ENCODE results near the gene DYNC1H1.
A peak's percentile ranks its signal among the peaks of the same experiment; 100 is the strongest.

Gene DYNC1H1

GRCh38 chr14:102088012-102088792 lies 123.8 kb downstream of the DYNC1H1 start:
- peak; percentile 61 to 68 for DNase-seq (ENCODE audit: low read depth in 2 of 2)

GRCh38 chr14:102089621-102090343 lies 125.4 kb downstream of the DYNC1H1 start:
- no peak for DNase-seq (ENCODE audit: low read depth in 2 of 2)

- DNase-seq (ENCODE audit: low read depth in 2 of 2) = no peak
These were observed 126.3 kb downstream of the DYNC1H1 start for GRCh38 chr14:102090713-102091112.

GRCh38 chr14:102092806-102093205 lies 128.4 kb downstream of the DYNC1H1 start:
- DNase-seq (ENCODE audit: low read depth in 2 of 2) = no peak

GRCh38 chr14:102094101-102094500 lies 129.7 kb downstream of the DYNC1H1 start:
- DNase-seq (ENCODE audit: low read depth in 2 of 2) = no peak

- no peak for DNase-seq (ENCODE audit: low read depth in 2 of 2)
These were observed 131.0 kb downstream of the DYNC1H1 start for GRCh38 chr14:102095231-102095870.

GRCh38 chr14:102095871-102096568 lies 131.6 kb downstream of the DYNC1H1 start:
- no peak for DNase-seq (ENCODE audit: low read depth in 2 of 2)

- peak; percentile 48 to 55 for DNase-seq (ENCODE audit: low read depth in 2 of 2)
These were observed 132.3 kb downstream of the DYNC1H1 start for GRCh38 chr14:102096569-102097188.

- DNase-seq (ENCODE audit: low read depth in 2 of 2) = no peak
These were observed 133.2 kb downstream of the DYNC1H1 start for GRCh38 chr14:102097441-102098135.

GRCh38 chr14:102103062-102103695 lies 138.8 kb downstream of the DYNC1H1 start:
- no peak for DNase-seq (ENCODE audit: low read depth in 2 of 2)

GRCh38 chr14:102105369-102105768 lies 141.0 kb downstream of the DYNC1H1 start:
- no peak for DNase-seq (ENCODE audit: low read depth in 2 of 2)
